ENCODE measurements around the gene ZNF710. TPM values are rescaled to one million over a fixed set of nuclear protein-coding genes. Genes with fewer than 3 reads are reported as not detected.

The ZNF710 gene
- total RNA-seq, 1 donor from 2014 or later = 47.9 TPM

GRCh38 chr15:90058308-90058707, 57.2 kb downstream of the ZNF710 start:
- DNase-seq = no peak
- Histone ChIP-seq H3K27ac (peak overlapping the region; percentile 87), H3K27me3 (no peaks in the 10 kb centered on the region), H3K4me3 (no peak overlapping the region), H3K36me3 (no peaks in the 10 kb centered on the region), H3K4me1 (peaks cover 68% of the 10 kb centered on the region), H3K9me3 (no peaks in the 10 kb centered on the region)
- intact Hi-C loops (cut with DNase I) = no loop called here
- no peak for ATAC-seq
- TF ChIP-seq CTCF (IDR thresholded peaks at IDR 0.05) = no peak

- intact Hi-C loops (cut with DNase I) = no loop called here
- TF ChIP-seq CTCF (IDR thresholded peaks at IDR 0.05) = no peak
- ATAC-seq (no peak), DNase-seq (no peak)
- Histone ChIP-seq H3K9me3 (no peaks in the 10 kb centered on the region), H3K27me3 (no peaks in the 10 kb centered on the region), H3K4me3 (no peak overlapping the region), H3K36me3 (no peaks in the 10 kb centered on the region), H3K27ac (peak overlapping the region; percentile 87), H3K4me1 (peaks cover 72% of the 10 kb centered on the region)
Measured at GRCh38 chr15:90058775-90059174, 57.7 kb downstream of the ZNF710 start.

- H3K27me3 ChIP-seq = no peaks in the 10 kb centered on the region
- no peak for TF ChIP-seq CTCF (IDR thresholded peaks at IDR 0.05)
- H3K9me3 ChIP-seq = no peaks in the 10 kb centered on the region
- DNase-seq = peak; percentile 95
- no peaks in the 10 kb centered on the region for H3K36me3 ChIP-seq
- peak overlapping the region; percentile 87 for H3K27ac ChIP-seq
- peak; percentile 86 for ATAC-seq
- peaks cover 76% of the 10 kb centered on the region for H3K4me1 ChIP-seq
- intact Hi-C loops (cut with DNase I) = no loop called here
- H3K4me3 ChIP-seq = no peak overlapping the region
Measured at GRCh38 chr15:90059208-90059985, 58.3 kb downstream of the ZNF710 start.

GRCh38 chr15:90060797-90061196, 59.7 kb downstream of the ZNF710 start:
- no peaks in the 10 kb centered on the region for H3K9me3 ChIP-seq
- peak overlapping the region; percentile 87 for H3K27ac ChIP-seq
- no peak for ATAC-seq
- no peaks in the 10 kb centered on the region for H3K36me3 ChIP-seq
- no peak for DNase-seq
- no peak overlapping the region for H3K4me3 ChIP-seq
- intact Hi-C loops (cut with DNase I) = no loop called here
- no peaks in the 10 kb centered on the region for H3K27me3 ChIP-seq
- no peak for TF ChIP-seq CTCF (IDR thresholded peaks at IDR 0.05)
- peaks cover 79% of the 10 kb centered on the region for H3K4me1 ChIP-seq

- Histone ChIP-seq H3K36me3 (no peaks in the 10 kb centered on the region), H3K27me3 (no peaks in the 10 kb centered on the region), H3K9me3 (no peaks in the 10 kb centered on the region), H3K4me3 (no peak overlapping the region), H3K27ac (peak overlapping the region; percentile 87), H3K4me1 (peaks cover 85% of the 10 kb centered on the region)
- ATAC-seq (peak; percentile 3), DNase-seq (peak; percentile 82)
- intact Hi-C loops (cut with DNase I) = no loop called here
- TF ChIP-seq CTCF (IDR thresholded peaks at IDR 0.05) = no peak
Measured at GRCh38 chr15:90062023-90062442, 60.9 kb downstream of the ZNF710 start.
